Measurements from ENCODE around the gene VPS25.

- TF ChIP-seq, protein P1, sequence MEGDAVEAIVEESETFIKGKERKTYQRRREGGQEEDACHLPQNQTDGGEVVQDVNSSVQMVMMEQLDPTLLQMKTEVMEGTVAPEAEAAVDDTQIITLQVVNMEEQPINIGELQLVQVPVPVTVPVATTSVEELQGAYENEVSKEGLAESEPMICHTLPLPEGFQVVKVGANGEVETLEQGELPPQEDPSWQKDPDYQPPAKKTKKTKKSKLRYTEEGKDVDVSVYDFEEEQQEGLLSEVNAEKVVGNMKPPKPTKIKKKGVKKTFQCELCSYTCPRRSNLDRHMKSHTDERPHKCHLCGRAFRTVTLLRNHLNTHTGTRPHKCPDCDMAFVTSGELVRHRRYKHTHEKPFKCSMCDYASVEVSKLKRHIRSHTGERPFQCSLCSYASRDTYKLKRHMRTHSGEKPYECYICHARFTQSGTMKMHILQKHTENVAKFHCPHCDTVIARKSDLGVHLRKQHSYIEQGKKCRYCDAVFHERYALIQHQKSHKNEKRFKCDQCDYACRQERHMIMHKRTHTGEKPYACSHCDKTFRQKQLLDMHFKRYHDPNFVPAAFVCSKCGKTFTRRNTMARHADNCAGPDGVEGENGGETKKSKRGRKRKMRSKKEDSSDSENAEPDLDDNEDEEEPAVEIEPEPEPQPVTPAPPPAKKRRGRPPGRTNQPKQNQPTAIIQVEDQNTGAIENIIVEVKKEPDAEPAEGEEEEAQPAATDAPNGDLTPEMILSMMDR (IDR thresholded peaks at IDR 0.05) = no peak
- TF ChIP-seq POLR2AphosphoS5 (IDR thresholded peaks at IDR 0.05) = no peak
- TF ChIP-seq EP300 (IDR thresholded peaks at IDR 0.05) = no peak
- TF ChIP-seq POLR2A (IDR thresholded peaks at IDR 0.05; ENCODE audit: low read depth) = no peak
These were observed 8.5 kb downstream of the VPS25 start for GRCh38 chr17:42781639-42782165.
